Liver (tissue), 9 donors: ENCODE measurements around the gene NHLRC1. TPM values are rescaled to one million over a fixed set of nuclear protein-coding genes. Genes with fewer than 3 reads are reported as not detected.

ENCODE experiments used
- DNase-seq: peaks from one replicate; pipeline ENCODE4 v3.0.0-alpha.2; 2017; ENCODE audit warnings: low spot score
- H3K27ac ChIP-seq, 2 donors: one replicate each; pipeline ENCODE4 v1.7.0; 2013; ENCODE audit warnings: inconsistent platforms in 2 of 2, low read length in 2 of 2, control low read depth in 1 of 2, low read depth in 1 of 2, mild to moderate bottlenecking in 1 of 2
- H3K27me3 ChIP-seq, 4 donors: one replicate each; pipeline versions ENCODE4 v1.6.1 to v1.7.0; 2013; ENCODE audit warnings: low read length in 3 of 4, inconsistent platforms in 1 of 4, mild to moderate bottlenecking in 1 of 4, moderate library complexity in 1 of 4; ENCODE audit not compliant: control insufficient read depth in 4 of 4, insufficient read depth in 4 of 4
- H3K36me3 ChIP-seq, 4 donors: one replicate each; pipeline versions ENCODE4 v1.6.1 to v1.7.0; 2013; ENCODE audit warnings: low read length in 3 of 4, mild to moderate bottlenecking in 3 of 4, low read depth in 1 of 4, moderate library complexity in 1 of 4; ENCODE audit not compliant: control insufficient read depth in 4 of 4, insufficient read depth in 3 of 4
- H3K4me1 ChIP-seq, 4 donors: one replicate each; pipeline versions ENCODE4 v1.6.1 to v1.7.0; 2013; ENCODE audit warnings: low read length in 3 of 4, mild to moderate bottlenecking in 3 of 4, moderate library complexity in 1 of 4; ENCODE audit not compliant: control insufficient read depth in 4 of 4, insufficient read depth in 4 of 4
- H3K4me3 ChIP-seq, 3 donors: one replicate each; pipeline versions ENCODE4 v1.6.1 to v1.7.0; 2013; ENCODE audit warnings: low read length in 3 of 3, control low read depth in 1 of 3, low read depth in 1 of 3, mild to moderate bottlenecking in 1 of 3
- H3K9ac ChIP-seq, 2 donors: one replicate each; pipeline ENCODE4 v1.7.0; 2013; ENCODE audit warnings: low read length in 2 of 2, mild to moderate bottlenecking in 2 of 2, moderate library complexity in 2 of 2, control low read depth in 1 of 2, low read depth in 1 of 2
- H3K9me3 ChIP-seq, 4 donors: one replicate each; pipeline versions ENCODE4 v1.6.1 to v1.7.0; 2013; ENCODE audit warnings: low read length in 3 of 4; ENCODE audit not compliant: control insufficient read depth in 4 of 4
- EGR1 ChIP-seq, 2 donors: IDR thresholded peaks; 2 replicates each; pipeline ENCODE4 v1.6.1; 2016 to 2018; ENCODE audit warnings: antibody characterized with exemption in 2 of 2, low read depth in 2 of 2
- FOXA1 ChIP-seq: IDR thresholded peaks from 2 replicates; pipeline ENCODE4 v1.6.1; 2016; ENCODE audit warnings: antibody characterized with exemption
- FOXA2 ChIP-seq: IDR thresholded peaks from 2 replicates; pipeline ENCODE4 v1.6.1; 2016; ENCODE audit warnings: antibody characterized with exemption
- GABPA ChIP-seq, 2 donors: IDR thresholded peaks in 1 of 2; conservative IDR thresholded peaks in 1 of 2; 2 replicates each; pipeline ENCODE4 v1.6.1; 2016; ENCODE audit warnings: antibody characterized with exemption in 2 of 2, mild to moderate bottlenecking in 1 of 2, moderate library complexity in 1 of 2
- HNF4A ChIP-seq, 2 donors: conservative IDR thresholded peaks; 2 replicates each; pipeline ENCODE4 v1.6.1; 2016; ENCODE audit warnings: antibody characterized with exemption in 2 of 2, mild to moderate bottlenecking in 2 of 2
- JUND ChIP-seq, 2 donors: IDR thresholded peaks; 2 replicates each; pipeline ENCODE4 v1.6.1; 2016; ENCODE audit warnings: antibody characterized with exemption in 2 of 2
- MAX ChIP-seq: IDR thresholded peaks from 2 replicates; pipeline ENCODE4 v1.6.1; 2016; ENCODE audit warnings: antibody characterized with exemption
- NR2F2 ChIP-seq: IDR thresholded peaks from 2 replicates; pipeline ENCODE4 v1.6.1; 2016; ENCODE audit warnings: antibody characterized with exemption
- RAD21 ChIP-seq, 2 donors: IDR thresholded peaks; 2 replicates each; pipeline ENCODE4 v1.6.1; 2016; ENCODE audit warnings: antibody characterized with exemption in 2 of 2, mild to moderate bottlenecking in 2 of 2
- RXRA ChIP-seq, 2 donors: IDR thresholded peaks; 2 replicates each; pipeline ENCODE4 v1.6.1; 2017 to 2018; ENCODE audit warnings: antibody characterized with exemption in 2 of 2, mild to moderate bottlenecking in 1 of 2
- TAF1 ChIP-seq: conservative IDR thresholded peaks from 2 replicates; pipeline ENCODE4 v1.6.1; 2016; ENCODE audit warnings: antibody characterized with exemption, mild to moderate bottlenecking
- WGBS: extraction: QIAGEN DNeasy Blood & Tissue Kit; methylation state at CpG from one replicate; pipeline ENCODE4 v1.1.7; 2013; 5-methylcytosine and 5-hydroxymethylcytosine counted together
- polyA plus RNA-seq, 2 donors: library from polyadenylated mRNA; stranded (reverse) in 1 of 2; unstranded in 1 of 2; fragments of 200-250 nt in 1 of 2; fragments of >200 nt in 1 of 2; fragmentation: Nextera tagmentation in 1 of 2; extraction: Ambion mirVana in 1 of 2; gene quantifications; one replicate each; pipeline versions ENCODE4 v1.2.1 to v1.2.3, GENCODE V29; 2013 to 2015
- total RNA-seq, 2 donors: library from RNA; depleted of rRNA; stranded (reverse); fragments of >200 nt; gene quantifications; one replicate each; pipeline ENCODE4 v1.2.3, GENCODE V29; 2014
- TF ChIP-seq, protein P1 (sequence below): IDR thresholded peaks from 2 replicates; pipeline ENCODE4 v1.6.1; 2016; ENCODE audit warnings: antibody characterized with exemption
- TF ChIP-seq, protein P2 (sequence below): IDR thresholded peaks from 2 replicates; pipeline ENCODE4 v1.6.1; 2016; ENCODE audit warnings: antibody characterized with exemption, mild to moderate bottlenecking
- donor health status: healthy.
- donor health status: healthy.
- donor health status: healthy.
- donor health status: healthy.
- donor health status: healthy.

Gene NHLRC1
- total and polyA plus RNA-seq, 4 donors: 2.1 to 4.4 (median 3.0) TPM

DNA sequence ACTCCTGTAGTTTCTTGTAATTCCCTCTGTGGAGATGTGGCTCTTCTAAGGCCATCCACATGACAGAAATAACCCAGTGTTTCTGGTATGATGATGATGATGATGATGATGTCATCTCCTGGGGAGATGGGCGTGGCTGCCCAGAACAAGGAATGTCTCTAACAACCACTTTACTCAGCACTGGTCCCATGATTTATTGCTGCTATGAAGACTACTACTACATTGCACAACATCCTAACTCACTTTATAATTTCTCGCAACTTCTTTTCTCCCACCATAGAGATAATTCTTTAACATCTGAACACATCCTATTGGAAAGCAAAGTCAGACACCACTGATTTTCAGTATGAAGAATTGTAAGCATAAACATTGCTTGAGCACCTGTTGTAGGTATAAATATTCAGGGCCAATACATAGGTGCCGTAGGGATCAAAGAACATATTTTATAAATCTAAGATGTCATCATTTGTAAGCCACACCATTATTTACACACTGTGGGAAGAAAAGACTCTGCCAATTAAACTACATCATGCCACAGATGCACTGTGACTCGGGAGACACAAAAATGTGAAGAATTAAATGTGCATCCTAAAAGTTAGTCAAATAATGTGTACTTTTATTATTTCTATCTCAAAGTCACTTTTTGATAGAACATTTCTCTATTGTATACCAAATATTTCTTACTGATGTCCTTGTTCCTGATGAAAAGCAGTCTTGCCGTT is 26.0 kb upstream of the NHLRC1 start:
- H3K36me3 ChIP-seq: peaks cover 0 to 17% (median 10%) of the 10 kb centered on the region in 4 donors
- peaks cover 2 to 22% (median 14%) of the 10 kb centered on the region in 4 donors for H3K4me1 ChIP-seq
- H3K27ac ChIP-seq: peak overlapping the region in 1 of 2 donors; percentile 54
- 87% methylated on average over 5 of the region's 5 CpGs for WGBS
- H3K27me3 ChIP-seq: no peaks in the 10 kb centered on the region
- no peak overlapping the region for H3K9ac ChIP-seq
- no peak for DNase-seq
- H3K9me3 ChIP-seq: no peaks in the 10 kb centered on the region
- no peak overlapping the region for H3K4me3 ChIP-seq
- TF ChIP-seq FOXA2: no peak

- TF ChIP-seq, protein P1, sequence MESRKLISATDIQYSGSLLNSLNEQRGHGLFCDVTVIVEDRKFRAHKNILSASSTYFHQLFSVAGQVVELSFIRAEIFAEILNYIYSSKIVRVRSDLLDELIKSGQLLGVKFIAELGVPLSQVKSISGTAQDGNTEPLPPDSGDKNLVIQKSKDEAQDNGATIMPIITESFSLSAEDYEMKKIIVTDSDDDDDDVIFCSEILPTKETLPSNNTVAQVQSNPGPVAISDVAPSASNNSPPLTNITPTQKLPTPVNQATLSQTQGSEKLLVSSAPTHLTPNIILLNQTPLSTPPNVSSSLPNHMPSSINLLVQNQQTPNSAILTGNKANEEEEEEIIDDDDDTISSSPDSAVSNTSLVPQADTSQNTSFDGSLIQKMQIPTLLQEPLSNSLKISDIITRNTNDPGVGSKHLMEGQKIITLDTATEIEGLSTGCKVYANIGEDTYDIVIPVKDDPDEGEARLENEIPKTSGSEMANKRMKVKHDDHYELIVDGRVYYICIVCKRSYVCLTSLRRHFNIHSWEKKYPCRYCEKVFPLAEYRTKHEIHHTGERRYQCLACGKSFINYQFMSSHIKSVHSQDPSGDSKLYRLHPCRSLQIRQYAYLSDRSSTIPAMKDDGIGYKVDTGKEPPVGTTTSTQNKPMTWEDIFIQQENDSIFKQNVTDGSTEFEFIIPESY: no peak
- TF ChIP-seq NR2F2 (no peak), JUND (IDR thresholded peaks at IDR 0.05) (no peak), TAF1 (no peak), MAX (no peak), EGR1 (IDR thresholded peaks at IDR 0.05; ENCODE audit: low read depth in 2 of 2) (no peak), GABPA (IDR thresholded peaks at IDR 0.05 in 1 of 2, conservative IDR thresholded peaks at IDR 0.05 in 1 of 2) (no peak), RAD21 (IDR thresholded peaks at IDR 0.05) (no peak), HNF4A (conservative IDR thresholded peaks at IDR 0.05) (no peak), FOXA1 (no peak), RXRA (IDR thresholded peaks at IDR 0.05) (no peak)
- TF ChIP-seq, protein P2, sequence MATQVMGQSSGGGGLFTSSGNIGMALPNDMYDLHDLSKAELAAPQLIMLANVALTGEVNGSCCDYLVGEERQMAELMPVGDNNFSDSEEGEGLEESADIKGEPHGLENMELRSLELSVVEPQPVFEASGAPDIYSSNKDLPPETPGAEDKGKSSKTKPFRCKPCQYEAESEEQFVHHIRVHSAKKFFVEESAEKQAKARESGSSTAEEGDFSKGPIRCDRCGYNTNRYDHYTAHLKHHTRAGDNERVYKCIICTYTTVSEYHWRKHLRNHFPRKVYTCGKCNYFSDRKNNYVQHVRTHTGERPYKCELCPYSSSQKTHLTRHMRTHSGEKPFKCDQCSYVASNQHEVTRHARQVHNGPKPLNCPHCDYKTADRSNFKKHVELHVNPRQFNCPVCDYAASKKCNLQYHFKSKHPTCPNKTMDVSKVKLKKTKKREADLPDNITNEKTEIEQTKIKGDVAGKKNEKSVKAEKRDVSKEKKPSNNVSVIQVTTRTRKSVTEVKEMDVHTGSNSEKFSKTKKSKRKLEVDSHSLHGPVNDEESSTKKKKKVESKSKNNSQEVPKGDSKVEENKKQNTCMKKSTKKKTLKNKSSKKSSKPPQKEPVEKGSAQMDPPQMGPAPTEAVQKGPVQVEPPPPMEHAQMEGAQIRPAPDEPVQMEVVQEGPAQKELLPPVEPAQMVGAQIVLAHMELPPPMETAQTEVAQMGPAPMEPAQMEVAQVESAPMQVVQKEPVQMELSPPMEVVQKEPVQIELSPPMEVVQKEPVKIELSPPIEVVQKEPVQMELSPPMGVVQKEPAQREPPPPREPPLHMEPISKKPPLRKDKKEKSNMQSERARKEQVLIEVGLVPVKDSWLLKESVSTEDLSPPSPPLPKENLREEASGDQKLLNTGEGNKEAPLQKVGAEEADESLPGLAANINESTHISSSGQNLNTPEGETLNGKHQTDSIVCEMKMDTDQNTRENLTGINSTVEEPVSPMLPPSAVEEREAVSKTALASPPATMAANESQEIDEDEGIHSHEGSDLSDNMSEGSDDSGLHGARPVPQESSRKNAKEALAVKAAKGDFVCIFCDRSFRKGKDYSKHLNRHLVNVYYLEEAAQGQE: no peak
- H3K36me3 ChIP-seq: peaks cover 0 to 26% (median 18%) of the 10 kb centered on the region in 4 donors
- H3K4me3 ChIP-seq: no peak overlapping the region
- H3K9me3 ChIP-seq: no peaks in the 10 kb centered on the region
- DNase-seq: no peak
- no peak overlapping the region for H3K9ac ChIP-seq
- peaks cover 2 to 15% (median 6%) of the 10 kb centered on the region in 4 donors for H3K4me1 ChIP-seq
- WGBS: 73% methylated on average over 2 of the region's 2 CpGs
- H3K27me3 ChIP-seq: no peaks in the 10 kb centered on the region
- peak overlapping the region; percentile 54 to 74 for H3K27ac ChIP-seq
Measured at GRCh38 chr6:18147616-18148015, 25.1 kb upstream of the NHLRC1 start.
